ENCODE measurements around the gene ITGB7. TPM values are rescaled to one million over a fixed set of nuclear protein-coding genes. Genes with fewer than 3 reads are reported as not detected.
A peak's percentile ranks its signal among the peaks of the same experiment; 100 is the strongest.

The ITGB7 gene

GRCh38 chr12:53145383-53146260 is 61.4 kb downstream of the ITGB7 start:
- no peak overlapping the region for H2BK15ac ChIP-seq (ENCODE audit: low read length)
- H3K4me3 ChIP-seq (ENCODE audit: low read length in 2 of 2), result peak overlapping the region in 1 of 2 donors; percentile 53
- no peak overlapping the region for H2BK5ac ChIP-seq (ENCODE audit: low read length)
- H3K9ac ChIP-seq (ENCODE audit: low read depth, low read length, poor library complexity), result no peak overlapping the region
- no peaks in the 10 kb centered on the region for H3K4me1 ChIP-seq (ENCODE audit: control insufficient read depth in 2 of 2, insufficient read depth in 1 of 2, low read depth in 1 of 2, low read length in 2 of 2)
- no peak overlapping the region for H3K4me2 ChIP-seq (ENCODE audit: insufficient read depth, low read length, poor library complexity, severe bottlenecking)
- no peak overlapping the region for H2BK120ac ChIP-seq (ENCODE audit: low read depth, low read length)
- no peak overlapping the region for H2AFZ ChIP-seq (ENCODE audit: low read length)
- DNase-seq (ENCODE audit: low spot score), result no peak
- no peak overlapping the region for H3K23ac ChIP-seq (ENCODE audit: low read depth, low read length, poor library complexity)
- H2AK5ac ChIP-seq (ENCODE audit: low read depth, low read length), result no peak overlapping the region
- no CpG with 5 or more reads among the region's 5 CpGs for WGBS, 2 donors (ENCODE audit: extremely low coverage in 2 of 2, insufficient read length in 2 of 2, insufficient replicate concordance in 1 of 2)
- H4K91ac ChIP-seq (ENCODE audit: low read depth, low read length, poor library complexity), result no peak overlapping the region
- H3K4ac ChIP-seq (ENCODE audit: low read length), result no peak overlapping the region
- no peaks in the 10 kb centered on the region for H3K27me3 ChIP-seq (ENCODE audit: control insufficient read depth in 3 of 3, insufficient read depth in 3 of 3, low read depth in 1 of 3, low read length in 3 of 3)
- H3K27ac ChIP-seq (replicated peaks; ENCODE audit: low read length), result no peak overlapping the region
- no peaks in the 10 kb centered on the region for H3K36me3 ChIP-seq (replicated peaks in 1 of 2; ENCODE audit: control insufficient read depth in 2 of 2, insufficient read depth in 2 of 2, low read length in 2 of 2)
- H3K79me1 ChIP-seq (ENCODE audit: low read depth, low read length), result no peaks in the 10 kb centered on the region
- H3K18ac ChIP-seq (ENCODE audit: low read length), result no peak overlapping the region
- no peak overlapping the region for H2BK12ac ChIP-seq (ENCODE audit: low read length)
- no peaks in the 10 kb centered on the region for H3K9me3 ChIP-seq (replicated peaks in 1 of 2; ENCODE audit: control insufficient read depth in 2 of 2, insufficient read depth in 1 of 2, low read depth in 1 of 2, low read length in 2 of 2)
- no peak overlapping the region for H4K8ac ChIP-seq (ENCODE audit: low read depth, low read length)
- no peak overlapping the region for H3K14ac ChIP-seq (ENCODE audit: low read length)

- no peak overlapping the region for H2BK15ac ChIP-seq (ENCODE audit: low read length)
- H3K27me3 ChIP-seq (ENCODE audit: control insufficient read depth in 3 of 3, insufficient read depth in 3 of 3, low read depth in 1 of 3, low read length in 3 of 3), result no peaks in the 10 kb centered on the region
- H3K4me3 ChIP-seq (ENCODE audit: low read length in 2 of 2), result no peak overlapping the region
- no peak overlapping the region for H3K18ac ChIP-seq (ENCODE audit: low read length)
- no peaks in the 10 kb centered on the region for H3K36me3 ChIP-seq (replicated peaks in 1 of 2; ENCODE audit: control insufficient read depth in 2 of 2, insufficient read depth in 2 of 2, low read length in 2 of 2)
- H2AFZ ChIP-seq (ENCODE audit: low read length), result no peak overlapping the region
- no peak overlapping the region for H3K27ac ChIP-seq (replicated peaks; ENCODE audit: low read length)
- H3K4me1 ChIP-seq (ENCODE audit: control insufficient read depth in 2 of 2, insufficient read depth in 1 of 2, low read depth in 1 of 2, low read length in 2 of 2), result no peaks in the 10 kb centered on the region
- no peaks in the 10 kb centered on the region for H3K79me1 ChIP-seq (ENCODE audit: low read depth, low read length)
- H3K4me2 ChIP-seq (ENCODE audit: insufficient read depth, low read length, poor library complexity, severe bottlenecking), result no peak overlapping the region
- H3K14ac ChIP-seq (ENCODE audit: low read length), result no peak overlapping the region
- no peak overlapping the region for H2AK5ac ChIP-seq (ENCODE audit: low read depth, low read length)
- no peak overlapping the region for H3K4ac ChIP-seq (ENCODE audit: low read length)
- H2BK120ac ChIP-seq (ENCODE audit: low read depth, low read length), result no peak overlapping the region
- H2BK12ac ChIP-seq (ENCODE audit: low read length), result no peak overlapping the region
- no peak overlapping the region for H3K23ac ChIP-seq (ENCODE audit: low read depth, low read length, poor library complexity)
- H3K9me3 ChIP-seq (replicated peaks in 1 of 2; ENCODE audit: control insufficient read depth in 2 of 2, insufficient read depth in 1 of 2, low read depth in 1 of 2, low read length in 2 of 2), result peaks cover 0 to 8% of the 10 kb centered on the region in 2 donors
- H4K91ac ChIP-seq (ENCODE audit: low read depth, low read length, poor library complexity), result no peak overlapping the region
- no CpG with 5 or more reads among the region's 4 CpGs for WGBS, 2 donors (ENCODE audit: extremely low coverage in 2 of 2, insufficient read length in 2 of 2, insufficient replicate concordance in 1 of 2)
- DNase-seq (ENCODE audit: low spot score), result no peak
- no peak overlapping the region for H3K9ac ChIP-seq (ENCODE audit: low read depth, low read length, poor library complexity)
- no peak overlapping the region for H4K8ac ChIP-seq (ENCODE audit: low read depth, low read length)
- no peak overlapping the region for H2BK5ac ChIP-seq (ENCODE audit: low read length)
Observed at GRCh38 chr12:53143355-53143754, 63.7 kb downstream of the ITGB7 start.

Small RNA genes lying within 50 kb of the gene (small RNA-seq; reads per million reads assigned to genes)
- not detected for gene HIGD1AP1 (ENCODE audit: insufficient read depth)

All from neuronal stem cell (in vitro differentiated cells).